AG04450 (cell line): ENCODE data around the gene FAM131A. TPM values are rescaled to one million over a fixed set of nuclear protein-coding genes. Genes with fewer than 3 reads are reported as not detected.

Experiments
- CTCF ChIA-PET: fragments of 300-600, 350-600 bp; formaldehyde crosslinking; extraction: SDS; loops from one replicate; lab custom pipeline; 2022; ENCODE audit warnings: antibody characterized with exemption, inconsistent platforms; lab: Charles Lee
- POLR2A ChIA-PET: fragments of 350-600 bp; formaldehyde crosslinking; extraction: SDS; loops from one replicate; lab custom pipeline; 2021; ENCODE audit warnings: antibody characterized with exemption, inconsistent platforms; lab: Yijun Ruan, JAX
- DNase-seq: peaks from one replicate; pipeline ENCODE4 v3.0.0-alpha.2; 2011; ENCODE audit warnings: low read depth, low spot score
- H3K27ac ChIP-seq: one replicate; pipeline ENCODE4 v1.5.1; 2012; ENCODE audit warnings: low read depth, low read length, control low read depth
- H3K27me3 ChIP-seq: one replicate; pipeline ENCODE4 v1.6.0; 2012; ENCODE audit warnings: low read length; ENCODE audit not compliant: control insufficient read depth, insufficient read depth
- H3K4me3 ChIP-seq: 2 replicates; pipeline ENCODE4 v1.5.1; 2011; ENCODE audit warnings: mild to moderate bottlenecking, low read depth, low read length, control low read depth
- H3K9me3 ChIP-seq: 2 replicates; pipeline ENCODE4 v1.5.1; 2012; ENCODE audit warnings: low read length; ENCODE audit not compliant: control insufficient read depth, insufficient read depth
- polyA plus RNA-seq: library from polyadenylated mRNA; depleted of rRNA; stranded (reverse); fragments of >200 nt; gene quantifications from 2 replicates; pipeline ENCODE4 v1.2.3, GENCODE V29; 2011
- TF ChIP-seq, protein P1 (sequence below): IDR thresholded peaks from 2 replicates; pipeline ENCODE4 v1.5.1; 2011; ENCODE audit warnings: low read depth, low read length, control low read depth, inconsistent platforms

The FAM131A gene
- polyA plus RNA-seq, 1 experiment: 8.5 TPM

- no peak for DNase-seq
- peak overlapping the region; percentile 77 for H3K27ac ChIP-seq
- peak overlapping the region; percentile 90 for H3K4me3 ChIP-seq
- POLR2A ChIA-PET: interaction anchor here (0.9 to 1.6 kb wide), 5 partner anchors 11 to 66 kb away, joined by 3 to 7 read pairs (median 3); partner anchors contain the start of genes CLCN2, EEF1AKMT4, FAM131A and POLR2H
- TF ChIP-seq, protein P1, sequence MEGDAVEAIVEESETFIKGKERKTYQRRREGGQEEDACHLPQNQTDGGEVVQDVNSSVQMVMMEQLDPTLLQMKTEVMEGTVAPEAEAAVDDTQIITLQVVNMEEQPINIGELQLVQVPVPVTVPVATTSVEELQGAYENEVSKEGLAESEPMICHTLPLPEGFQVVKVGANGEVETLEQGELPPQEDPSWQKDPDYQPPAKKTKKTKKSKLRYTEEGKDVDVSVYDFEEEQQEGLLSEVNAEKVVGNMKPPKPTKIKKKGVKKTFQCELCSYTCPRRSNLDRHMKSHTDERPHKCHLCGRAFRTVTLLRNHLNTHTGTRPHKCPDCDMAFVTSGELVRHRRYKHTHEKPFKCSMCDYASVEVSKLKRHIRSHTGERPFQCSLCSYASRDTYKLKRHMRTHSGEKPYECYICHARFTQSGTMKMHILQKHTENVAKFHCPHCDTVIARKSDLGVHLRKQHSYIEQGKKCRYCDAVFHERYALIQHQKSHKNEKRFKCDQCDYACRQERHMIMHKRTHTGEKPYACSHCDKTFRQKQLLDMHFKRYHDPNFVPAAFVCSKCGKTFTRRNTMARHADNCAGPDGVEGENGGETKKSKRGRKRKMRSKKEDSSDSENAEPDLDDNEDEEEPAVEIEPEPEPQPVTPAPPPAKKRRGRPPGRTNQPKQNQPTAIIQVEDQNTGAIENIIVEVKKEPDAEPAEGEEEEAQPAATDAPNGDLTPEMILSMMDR: no peak
- CTCF ChIA-PET: no interaction called here
- no peaks in the 10 kb centered on the region for H3K27me3 ChIP-seq
- H3K9me3 ChIP-seq: peaks cover 3% of the 10 kb centered on the region; the same call in 1 of the 2 replicates
Observed at GRCh38 chr3:184315543-184315867, 21.9 kb upstream of the FAM131A start.

GRCh38 chr3:184315871-184316661 is 21.3 kb upstream of the FAM131A start:
- TF ChIP-seq, protein P1: no peak
- H3K4me3 ChIP-seq: peak overlapping the region; percentile 90
- H3K27ac ChIP-seq: peak overlapping the region; percentile 77
- H3K9me3 ChIP-seq: peaks cover 3% of the 10 kb centered on the region; the same call in 1 of the 2 replicates
- DNase-seq: no peak
- ChIA-PET CTCF (interaction anchor here (0.7 kb wide), 1 partner anchor 55 kb away, joined by 4 read pairs; no protein-coding TSS in a partner anchor), POLR2A (interaction anchor here (0.9 to 1.6 kb wide), 6 partner anchors 10 to 66 kb away, joined by 3 to 7 read pairs (median 3); partner anchors contain the start of genes CLCN2, EEF1AKMT4, FAM131A and POLR2H)
- no peaks in the 10 kb centered on the region for H3K27me3 ChIP-seq

DNA sequence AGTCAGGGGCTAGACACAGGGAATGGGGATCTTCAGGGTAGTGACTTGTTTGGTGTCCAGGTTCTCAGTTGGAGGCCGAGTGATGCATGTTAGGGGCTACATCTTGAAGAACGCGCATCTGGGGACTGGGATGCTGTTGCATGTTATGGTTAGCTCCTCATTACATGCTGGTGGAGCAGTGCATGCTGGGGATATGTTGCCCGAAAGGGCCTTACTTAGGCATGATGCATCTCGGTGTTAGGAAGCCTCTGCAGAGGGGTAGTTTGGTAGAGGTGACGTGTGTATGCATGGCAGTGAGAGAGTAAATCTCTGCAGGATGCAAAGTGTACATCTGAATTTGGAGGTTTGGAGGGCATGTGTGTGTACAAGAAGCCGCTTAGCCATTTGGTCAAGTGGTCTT is 20.6 kb upstream of the FAM131A start:
- no peak for DNase-seq
- ChIA-PET CTCF (interaction anchor here (0.7 kb wide), 1 partner anchor 55 kb away, joined by 4 read pairs; no protein-coding TSS in a partner anchor), POLR2A (interaction anchor here (1.0 to 1.6 kb wide), 2 partner anchors 11 to 17 kb away, joined by 3 to 7 read pairs; no protein-coding TSS in a partner anchor)
- peaks cover 3% of the 10 kb centered on the region; the same call in 1 of the 2 replicates for H3K9me3 ChIP-seq
- H3K27me3 ChIP-seq: no peaks in the 10 kb centered on the region
- TF ChIP-seq, protein P1: no peak
- no peak overlapping the region for H3K27ac ChIP-seq
- peak overlapping the region; percentile 90 for H3K4me3 ChIP-seq

- TF ChIP-seq, protein P1: no peak
- no peak for DNase-seq
- H3K27me3 ChIP-seq: no peaks in the 10 kb centered on the region
- peak overlapping the region; percentile 90 for H3K4me3 ChIP-seq
- ChIA-PET CTCF (no interaction called here), POLR2A (no interaction called here)
- peaks cover 3% of the 10 kb centered on the region; the same call in 1 of the 2 replicates for H3K9me3 ChIP-seq
- H3K27ac ChIP-seq: no peak overlapping the region
Observed at GRCh38 chr3:184317201-184317600, 20.2 kb upstream of the FAM131A start.

DNA sequence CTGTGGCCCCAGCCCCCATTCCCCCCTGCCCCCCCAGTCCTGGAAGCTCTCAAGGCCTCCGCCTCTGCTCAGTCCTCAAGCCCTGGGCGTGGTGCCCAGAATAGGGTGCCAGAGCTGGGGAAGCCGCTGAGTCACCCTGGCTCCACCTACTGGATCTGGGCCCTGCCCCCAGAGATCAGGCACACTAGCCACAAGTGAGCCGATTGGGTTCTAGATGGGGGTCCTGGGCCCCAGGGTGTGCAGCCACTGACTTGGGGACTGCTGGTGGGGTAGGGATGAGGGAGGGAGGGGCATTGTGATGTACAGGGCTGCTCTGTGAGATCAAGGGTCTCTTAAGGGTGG is 17.3 kb upstream of the FAM131A start:
- peak; percentile 90 for DNase-seq
- CTCF ChIA-PET: interaction anchor here (0.7 kb wide), 1 partner anchor 70 kb away, joined by 3 read pairs; no protein-coding TSS in a partner anchor
- H3K27ac ChIP-seq: peak overlapping the region; percentile 39
- peak overlapping the region; percentile 35; the same call in 1 of the 2 replicates for H3K4me3 ChIP-seq
- TF ChIP-seq, protein P1: no peak
- peaks cover 2% of the 10 kb centered on the region; the same call in 1 of the 2 replicates for H3K9me3 ChIP-seq
- no peaks in the 10 kb centered on the region for H3K27me3 ChIP-seq
- POLR2A ChIA-PET: interaction anchor here (0.5 to 1.2 kb wide), 5 partner anchors 8 to 146 kb away, joined by 3 read pairs; no protein-coding TSS in a partner anchor
